Endothelial cell of umbilical vein (primary cell): Measurements from ENCODE around the gene KRTAP10-1. TPM values are rescaled to one million over a fixed set of nuclear protein-coding genes. Genes with fewer than 3 reads are reported as not detected.

Experiments used
- BruUV-seq: library from RNA; stranded (reverse); fragments of 400-500 nt; replicated peaks from 2 replicates; lab custom pipeline; 2021; lab: Mats Ljungman, UMichigan
- CTCF ChIA-PET: fragments of 300-600, 350-600 bp; sonication (Branson Sonifier 250); formaldehyde crosslinking; loops from one replicate; lab custom pipeline; 2021; ENCODE audit warnings: antibody characterized with exemption, inconsistent platforms; lab: Charles Lee
- POLR2A ChIA-PET: fragments of 300-600, 350-600 bp; sonication (Branson Sonifier 250); formaldehyde crosslinking; loops from one replicate; lab custom pipeline; 2021; ENCODE audit warnings: antibody characterized with exemption, inconsistent platforms; lab: Charles Lee
- DNase-seq: peaks from one replicate; pipeline ENCODE4 v3.0.0-alpha.2; 2011; ENCODE audit warnings: low read depth, low spot score
- FAIRE-seq: peaks from 2 replicates; lab custom pipeline; 2011; peaks lifted over from hg19 to GRCh38; lab: Jason Lieb, UNC
- H2AFZ ChIP-seq: 2 replicates; pipeline ENCODE4 v1.6.0; 2012; ENCODE audit warnings: low read depth, low read length, control low read depth, inconsistent platforms
- H3K27ac ChIP-seq: 2 replicates; pipeline ENCODE4 v1.5.1; 2011; ENCODE audit warnings: low read depth, mild to moderate bottlenecking, control low read depth, low read length, moderate library complexity; ENCODE audit not compliant: insufficient read depth
- H3K27me3 ChIP-seq, 2 experiments: 2 replicates each; pipeline versions ENCODE4 v1.6.0 to v1.6.1; 2011; ENCODE audit warnings: low read length in 2 of 2, mixed read lengths in 1 of 2; ENCODE audit not compliant: control insufficient read depth in 2 of 2, insufficient read depth in 2 of 2
- H3K36me3 ChIP-seq, 2 experiments: 2 replicates in 1 of 2; 3 replicates in 1 of 2; pipeline ENCODE4 v1.5.1; 2011; ENCODE audit warnings: low read length in 2 of 2, mild to moderate bottlenecking in 1 of 2, moderate library complexity in 1 of 2; ENCODE audit not compliant: control insufficient read depth in 2 of 2, insufficient read depth in 2 of 2; ENCODE audit errors: extremely low read depth in 1 of 2
- H3K4me1 ChIP-seq: 3 replicates; pipeline ENCODE4 v1.5.1; 2011; ENCODE audit warnings: mild to moderate bottlenecking, low read length; ENCODE audit not compliant: control insufficient read depth, insufficient read depth; ENCODE audit errors: extremely low read depth
- H3K4me2 ChIP-seq: 2 replicates; pipeline ENCODE4 v1.6.1; 2011; ENCODE audit warnings: low read length, control low read depth, mixed read lengths; ENCODE audit not compliant: insufficient read depth
- H3K4me3 ChIP-seq, 3 experiments: fragments of 200-600 bp in 1 of 3; sonication (generic), shearing (Covaris generic) in 1 of 3; replicated peaks in 1 of 3; 2 replicates each; pipeline ENCODE4 v1.5.1; 2011 to 2016; ENCODE audit warnings: control low read depth in 3 of 3, low read length in 3 of 3, mild to moderate bottlenecking in 2 of 3, inconsistent platforms in 1 of 3, low read depth in 1 of 3, moderate library complexity in 1 of 3; ENCODE audit not compliant: insufficient read depth in 1 of 3
- H3K79me2 ChIP-seq: 2 replicates; pipeline ENCODE4 v1.6.0; 2012; ENCODE audit warnings: low read length, inconsistent platforms; ENCODE audit not compliant: control insufficient read depth, insufficient read depth
- H3K9ac ChIP-seq: replicated peaks from 2 replicates; pipeline ENCODE3; 2011; ENCODE audit warnings: low read length, control low read depth; ENCODE audit not compliant: insufficient read depth; ENCODE audit errors: extremely low read depth
- H3K9me1 ChIP-seq: replicated peaks from 3 replicates; pipeline ENCODE4 v1.6.0; 2011; ENCODE audit warnings: mild to moderate bottlenecking, low read length; ENCODE audit not compliant: control insufficient read depth, insufficient read depth; ENCODE audit errors: extremely low read depth
- H3K9me3 ChIP-seq: replicated peaks from 2 replicates; pipeline ENCODE4 v1.5.1; 2012; ENCODE audit warnings: low read length, inconsistent platforms; ENCODE audit not compliant: control insufficient read depth, insufficient read depth
- H4K20me1 ChIP-seq: replicated peaks from 2 replicates; pipeline ENCODE3; 2011; ENCODE audit warnings: mild to moderate bottlenecking, low read length; ENCODE audit not compliant: control insufficient read depth, insufficient read depth; ENCODE audit errors: extremely low read depth
- CTCF ChIP-seq, 2 donors: IDR thresholded peaks; 1 replicate in 1 of 2; 2 replicates in 1 of 2; pipeline ENCODE4 v1.5.1; 2011; ENCODE audit warnings: low read length in 2 of 2, mild to moderate bottlenecking in 2 of 2, moderate library complexity in 2 of 2, control low read depth in 1 of 2, inconsistent platforms in 1 of 2, low read depth in 1 of 2; ENCODE audit not compliant: insufficient read depth in 1 of 2; ENCODE audit errors: extremely low read depth in 1 of 2
- EZH2 ChIP-seq: IDR thresholded peaks from 2 replicates; pipeline ENCODE4 v1.6.1; 2012; ENCODE audit warnings: borderline replicate concordance, low read depth, mild to moderate bottlenecking, moderate library complexity, low read length, inconsistent platforms; ENCODE audit not compliant: severe bottlenecking
- FOS ChIP-seq: IDR thresholded peaks from 2 replicates; pipeline ENCODE4 v1.6.1; 2011; ENCODE audit warnings: mild to moderate bottlenecking, low read length, moderate library complexity, borderline replicate concordance; ENCODE audit not compliant: insufficient read depth
- GATA2 ChIP-seq: IDR thresholded peaks from 2 replicates; pipeline ENCODE4 v1.7.0; 2011; ENCODE audit warnings: low read depth, mild to moderate bottlenecking, moderate library complexity, mixed read lengths, low read length; ENCODE audit not compliant: insufficient read length, insufficient read depth
- JUN ChIP-seq: IDR thresholded peaks from 2 replicates; pipeline ENCODE4 v1.6.1; 2011; ENCODE audit warnings: borderline replicate concordance, low read depth; ENCODE audit not compliant: insufficient read length, insufficient read depth
- MAX ChIP-seq: IDR thresholded peaks from 2 replicates; pipeline ENCODE4 v1.6.1; 2011; ENCODE audit not compliant: insufficient read depth, insufficient read length
- MYC ChIP-seq: IDR thresholded peaks from one replicate; pipeline ENCODE4 v1.6.1; 2011; ENCODE audit warnings: mild to moderate bottlenecking, low read depth, low read length
- POLR2A ChIP-seq: IDR thresholded peaks from 2 replicates; pipeline ENCODE4 v1.6.1; 2012; ENCODE audit warnings: low read depth, mild to moderate bottlenecking, control low read depth, low read length
- POLR2AphosphoS5 ChIP-seq: IDR thresholded peaks from 2 replicates; pipeline ENCODE4 v1.6.1; 2012; ENCODE audit warnings: low read depth, mild to moderate bottlenecking, control low read depth, low read length, moderate library complexity; ENCODE audit not compliant: insufficient read depth
- dilution Hi-C: fragments of 300-500 bp; cut with MboI; formaldehyde crosslinking; loops from one replicate; pipeline ENCODE4 v1.15.0; 2019; ENCODE audit warnings: low sequenced_read_pairs; ENCODE audit not compliant: extremely low pct_ligation_motif_present
- intact Hi-C: fragments of 100-400 bp; cut with micrococcal nuclease; formaldehyde crosslinking; loops from one replicate; pipeline ENCODE4 v1.10.0; 2022
- polyA plus RNA-seq, 4 experiments: library from polyadenylated mRNA; depleted of rRNA in 3 of 4; stranded (reverse) in 3 of 4; unstranded in 1 of 4; fragments of >200 nt; gene quantifications; 2 replicates each; pipeline versions ENCODE4 v1.2.1 to v1.2.3, GENCODE V29; 2011 to 2012; ENCODE audit warnings: missing spikeins in 1 of 4
- total RNA-seq: library from RNA; stranded (reverse); gene quantifications from 2 replicates; pipeline ENCODE4 v1.2.3, GENCODE V29; 2021

Gene KRTAP10-1
- total and polyA plus RNA-seq, 2 donors (not counting 3 experiments of a cell fraction or from before 2014, with no cell fraction given), result not detected

DNA sequence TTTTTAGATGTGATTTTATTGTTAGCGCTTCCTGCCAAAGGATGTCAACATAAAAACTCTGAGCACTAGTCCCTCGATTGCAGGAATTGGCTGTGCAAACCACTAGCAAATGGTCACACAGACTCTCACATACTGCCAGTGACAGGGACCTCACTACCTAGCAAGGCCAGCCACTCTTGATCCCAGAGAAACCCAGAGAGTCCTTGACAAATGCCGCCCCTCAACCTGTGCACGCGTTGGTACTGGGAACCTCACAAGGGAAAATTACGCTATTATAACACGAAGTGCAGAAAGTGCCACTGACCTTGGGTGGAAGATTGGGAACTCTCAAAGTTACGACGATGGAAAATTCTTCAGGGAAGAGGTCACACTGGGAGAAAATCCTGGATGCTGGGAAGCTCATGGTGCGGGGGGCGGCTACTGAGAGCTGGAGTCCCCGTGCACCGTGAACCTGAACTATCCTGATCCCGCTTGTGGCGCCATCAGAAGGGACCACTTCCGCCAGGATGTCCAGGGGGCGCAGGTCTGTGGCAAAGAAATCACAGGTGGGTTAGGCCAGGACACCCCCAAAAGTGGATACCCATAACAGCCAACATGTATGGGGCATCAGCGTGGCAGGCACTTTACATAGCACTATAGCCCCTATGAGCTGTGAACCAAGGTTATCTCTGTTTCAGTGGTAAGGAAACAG, 27.6 kb upstream of the KRTAP10-1 start:
- TF ChIP-seq EZH2, result no peak
- TF ChIP-seq POLR2AphosphoS5, result no peak
- TF ChIP-seq JUN, result no peak
- TF ChIP-seq MAX, result no peak
- no peak for TF ChIP-seq CTCF (IDR thresholded peaks at IDR 0.05; ENCODE audit: extremely low read depth in 1 of 2, insufficient read depth in 1 of 2, low read depth in 1 of 2, low read length in 2 of 2)
- TF ChIP-seq FOS, result no peak
- no peak for TF ChIP-seq POLR2A
- no peak for TF ChIP-seq GATA2
- no peak for TF ChIP-seq MYC
- Histone ChIP-seq H3K9me1 (no peaks in the 10 kb centered on the region), H3K27me3 (peaks cover 0 to 3% of the 10 kb centered on the region in 2 experiments), H3K79me2 (no peaks in the 10 kb centered on the region), H2AFZ (no peak overlapping the region), H3K4me3 (no peak overlapping the region), H3K36me3 (no peaks in the 10 kb centered on the region), H3K4me1 (no peaks in the 10 kb centered on the region), H3K9ac (no peak overlapping the region), H3K9me3 (no peaks in the 10 kb centered on the region), H3K27ac (no peak overlapping the region), H4K20me1 (no peaks in the 10 kb centered on the region), H3K4me2 (no peak overlapping the region)
- BruUV-seq, result no TSS peak
- ChIA-PET CTCF (interaction anchor here (0.9 kb wide), 1 partner anchor 225 kb away, joined by 3 read pairs; no protein-coding TSS in a partner anchor), POLR2A (no interaction called here)
- dilution Hi-C loops (no loop called here), intact Hi-C loops (no loop called here)
- FAIRE-seq (no peak), DNase-seq (no peak)
